ENCODE results near the gene CCAR1.
"Not testable (repeated sequence)": the region's sequence is repeated elsewhere in the genome, so short reads cannot be mapped to it uniquely, and the experiment has no call there.

CCAR1 gene

GRCh38 chr10:68759223-68759863, 38.3 kb downstream of the CCAR1 start:
- no peak for DNase-seq

- DNase-seq, result no peak
Observed at GRCh38 chr10:68759967-68760366, 38.9 kb downstream of the CCAR1 start.

- DNase-seq, result not testable (repeated sequence)
Observed at GRCh38 chr10:68767407-68767806, 46.4 kb downstream of the CCAR1 start.

GRCh38 chr10:68781613-68782574, 60.9 kb downstream of the CCAR1 start:
- no peak for DNase-seq

- DNase-seq, result no peak
Observed at GRCh38 chr10:68784476-68784875, 63.4 kb downstream of the CCAR1 start.

- DNase-seq, result no peak
Observed at GRCh38 chr10:68787813-68788212, 66.8 kb downstream of the CCAR1 start.

GRCh38 chr10:68790476-68790875, 69.4 kb downstream of the CCAR1 start:
- DNase-seq, result no peak

- peak; percentile 15 for DNase-seq
Observed at GRCh38 chr10:68792115-68792514, 71.1 kb downstream of the CCAR1 start.

GRCh38 chr10:68795886-68796532, 75.0 kb downstream of the CCAR1 start:
- no peak for DNase-seq

GRCh38 chr10:68796605-68797004, 75.6 kb downstream of the CCAR1 start:
- DNase-seq, result no peak

- DNase-seq, result no peak
Observed at GRCh38 chr10:68800211-68800610, 79.2 kb downstream of the CCAR1 start.

GRCh38 chr10:68804692-68805091, 83.7 kb downstream of the CCAR1 start:
- DNase-seq, result no peak

GRCh38 chr10:68810830-68811229, 89.8 kb downstream of the CCAR1 start:
- DNase-seq, result not testable (repeated sequence)

- no peak for DNase-seq
Observed at GRCh38 chr10:68811314-68812009, 90.4 kb downstream of the CCAR1 start.

- DNase-seq, result no peak
Observed at GRCh38 chr10:68812420-68812819, 91.4 kb downstream of the CCAR1 start.

GRCh38 chr10:68813559-68813958, 92.5 kb downstream of the CCAR1 start:
- DNase-seq, result peak; percentile 29

GRCh38 chr10:68816796-68817412, 95.9 kb downstream of the CCAR1 start:
- no peak for DNase-seq

- not testable (repeated sequence) for DNase-seq
Observed at GRCh38 chr10:68820359-68820758, 99.3 kb downstream of the CCAR1 start.

- not testable (repeated sequence) for DNase-seq
Observed at GRCh38 chr10:68822626-68823025, 101.6 kb downstream of the CCAR1 start.

GRCh38 chr10:68826764-68827591, 105.9 kb downstream of the CCAR1 start, which contains the start of gene STOX1:
Gene STOX1, plus strand, starts transcription at chr10:68827531. Its CDS starts 93 bp downstream, at chr10:68827624.
- peak; percentile 91 for DNase-seq

- not testable (repeated sequence) for DNase-seq
Observed at GRCh38 chr10:68827592-68827959, 106.5 kb downstream of the CCAR1 start.
